ENCODE results near the gene CD247. TPM values are rescaled to one million over a fixed set of nuclear protein-coding genes. Genes with fewer than 3 reads are reported as not detected.

The CD247 gene
- total RNA-seq, 1 experiment from 2014 or later, result not detected

- no peaks in the 10 kb centered on the region for H3K79me2 ChIP-seq (ENCODE audit: low read length)
- intact Hi-C loops (cut with micrococcal nuclease), result loop anchor here (2.0 kb wide), 1 partner anchor 78 kb away; no protein-coding TSS in a partner anchor
- no peak overlapping the region for H3K27ac ChIP-seq (ENCODE audit: low read length)
- peak overlapping the region; percentile 73 for H3K9ac ChIP-seq (ENCODE audit: low read length)
- peaks cover 6% of the 10 kb centered on the region; the same call in 1 of the 2 replicates for H3K4me1 ChIP-seq (ENCODE audit: insufficient read depth, low read length)
- H2AFZ ChIP-seq (ENCODE audit: low read length), result peak overlapping the region; percentile 99
- BruUV-seq (replicated peaks), result no TSS peak
- no peaks in the 10 kb centered on the region for H4K20me1 ChIP-seq (ENCODE audit: low read length)
- DNase-seq, result peak; percentile 61
- no peaks in the 10 kb centered on the region for H3K36me3 ChIP-seq (ENCODE audit: low read depth, low read length)
- peak overlapping the region; percentile 99 for H3K4me2 ChIP-seq (ENCODE audit: low read length)
- ChIA-PET POLR2A (ENCODE audit: unreplicated experiment) (interaction anchor here (0.6 kb wide), 2 partner anchors 11 to 44 kb away, joined by 5 to 12 read pairs; no protein-coding TSS in a partner anchor), CTCF (interaction anchor here (1.0 kb wide), 1 partner anchor 78 kb away, joined by 3 read pairs; no protein-coding TSS in a partner anchor)
- H3K27me3 ChIP-seq (ENCODE audit: low read length), result no peaks in the 10 kb centered on the region; the same call in 1 of the 2 replicates
- no peaks in the 10 kb centered on the region for H3K9me3 ChIP-seq (ENCODE audit: low read length)
- no peaks in the 10 kb centered on the region for H3F3A ChIP-seq (ENCODE audit: low read length, unreplicated experiment)
- peak; percentile 73 for ATAC-seq
- TF ChIP-seq EZH2 (IDR thresholded peaks at IDR 0.05; ENCODE audit: low read length, unreplicated experiment), result no peak
- TF ChIP-seq EZH2phosphoT487 (IDR thresholded peaks at IDR 0.05; ENCODE audit: borderline replicate concordance, low read length), result no peak
- H3K9me2 ChIP-seq (replicated peaks; ENCODE audit: low read length), result no peaks in the 10 kb centered on the region
- peak overlapping the region; percentile 89 for H3K4me3 ChIP-seq (ENCODE audit: low read length)
Measured at GRCh38 chr1:167454894-167455785, 63.2 kb downstream of the CD247 start.

GRCh38 chr1:167454304-167454893, 63.9 kb downstream of the CD247 start:
- Histone ChIP-seq H3K79me2 (ENCODE audit: low read length) (no peaks in the 10 kb centered on the region), H3K9me2 (replicated peaks; ENCODE audit: low read length) (no peaks in the 10 kb centered on the region), H3K4me3 (ENCODE audit: low read length) (peak overlapping the region; percentile 89), H3K27ac (ENCODE audit: low read length) (no peak overlapping the region), H3F3A (ENCODE audit: low read length, unreplicated experiment) (no peaks in the 10 kb centered on the region), H3K9me3 (ENCODE audit: low read length) (no peaks in the 10 kb centered on the region), H2AFZ (ENCODE audit: low read length) (peak overlapping the region; percentile 99), H4K20me1 (ENCODE audit: low read length) (no peaks in the 10 kb centered on the region), H3K9ac (ENCODE audit: low read length) (peak overlapping the region; percentile 73), H3K4me2 (ENCODE audit: low read length) (peak overlapping the region; percentile 99), H3K4me1 (ENCODE audit: insufficient read depth, low read length) (peaks cover 6% of the 10 kb centered on the region; the same call in 1 of the 2 replicates), H3K36me3 (ENCODE audit: low read depth, low read length) (no peaks in the 10 kb centered on the region), H3K27me3 (ENCODE audit: low read length) (no peaks in the 10 kb centered on the region)
- no peak for ATAC-seq
- ChIA-PET CTCF (interaction anchor here (1.0 kb wide), 1 partner anchor 79 kb away, joined by 3 read pairs; no protein-coding TSS in a partner anchor), POLR2A (ENCODE audit: unreplicated experiment) (interaction anchor here (0.6 kb wide), 2 partner anchors 10 to 43 kb away, joined by 5 to 12 read pairs; no protein-coding TSS in a partner anchor)
- intact Hi-C loops (cut with micrococcal nuclease), result loop anchor here (2.0 kb wide), 1 partner anchor 78 kb away; no protein-coding TSS in a partner anchor
- TF ChIP-seq EZH2phosphoT487 (IDR thresholded peaks at IDR 0.05; ENCODE audit: borderline replicate concordance, low read length) (no peak), CTCF (conservative IDR thresholded peaks at IDR 0.05; ENCODE audit: low read depth, low read length) (no peak), EZH2 (IDR thresholded peaks at IDR 0.05; ENCODE audit: low read length, unreplicated experiment) (no peak)
- BruUV-seq (replicated peaks), result no TSS peak
- DNase-seq, result no peak

- no TSS peak for BruUV-seq (replicated peaks)
- intact Hi-C loops (cut with micrococcal nuclease), result no loop called here
- ATAC-seq (no peak), DNase-seq (no peak)
- Histone ChIP-seq H3K4me3 (ENCODE audit: low read length) (no peak overlapping the region), H3K9me3 (ENCODE audit: low read length) (no peaks in the 10 kb centered on the region), H3K9me2 (replicated peaks; ENCODE audit: low read length) (no peaks in the 10 kb centered on the region), H3F3A (ENCODE audit: low read length, unreplicated experiment) (no peaks in the 10 kb centered on the region), H4K20me1 (ENCODE audit: low read length) (no peaks in the 10 kb centered on the region), H3K27ac (ENCODE audit: low read length) (no peak overlapping the region), H3K4me1 (ENCODE audit: insufficient read depth, low read length) (peaks cover 7% of the 10 kb centered on the region; the same call in 1 of the 2 replicates), H3K9ac (ENCODE audit: low read length) (no peak overlapping the region), H3K36me3 (ENCODE audit: low read depth, low read length) (no peaks in the 10 kb centered on the region), H3K79me2 (ENCODE audit: low read length) (no peaks in the 10 kb centered on the region), H2AFZ (ENCODE audit: low read length) (no peak overlapping the region), H3K4me2 (ENCODE audit: low read length) (no peak overlapping the region), H3K27me3 (ENCODE audit: low read length) (no peaks in the 10 kb centered on the region)
- ChIA-PET CTCF (no interaction called here), POLR2A (ENCODE audit: unreplicated experiment) (no interaction called here)
- TF ChIP-seq EZH2 (IDR thresholded peaks at IDR 0.05; ENCODE audit: low read length, unreplicated experiment) (no peak), EZH2phosphoT487 (IDR thresholded peaks at IDR 0.05; ENCODE audit: borderline replicate concordance, low read length) (no peak), CTCF (conservative IDR thresholded peaks at IDR 0.05; ENCODE audit: low read depth, low read length) (no peak)
Measured at GRCh38 chr1:167453123-167453522, 65.2 kb downstream of the CD247 start.
